C1 segment of cervical spinal cord (tissue), 14 donors: ENCODE data around the gene SIRPB1.
"Not testable (repeated sequence)": the region's sequence is repeated elsewhere in the genome, so short reads cannot be mapped to it uniquely, and the experiment has no call there.

Experiments used
- DNase-seq, 14 donors: peaks; one replicate each; lab custom pipeline; 2025; lab: John Stamatoyannopoulos, UW

The SIRPB1 gene

DNA sequence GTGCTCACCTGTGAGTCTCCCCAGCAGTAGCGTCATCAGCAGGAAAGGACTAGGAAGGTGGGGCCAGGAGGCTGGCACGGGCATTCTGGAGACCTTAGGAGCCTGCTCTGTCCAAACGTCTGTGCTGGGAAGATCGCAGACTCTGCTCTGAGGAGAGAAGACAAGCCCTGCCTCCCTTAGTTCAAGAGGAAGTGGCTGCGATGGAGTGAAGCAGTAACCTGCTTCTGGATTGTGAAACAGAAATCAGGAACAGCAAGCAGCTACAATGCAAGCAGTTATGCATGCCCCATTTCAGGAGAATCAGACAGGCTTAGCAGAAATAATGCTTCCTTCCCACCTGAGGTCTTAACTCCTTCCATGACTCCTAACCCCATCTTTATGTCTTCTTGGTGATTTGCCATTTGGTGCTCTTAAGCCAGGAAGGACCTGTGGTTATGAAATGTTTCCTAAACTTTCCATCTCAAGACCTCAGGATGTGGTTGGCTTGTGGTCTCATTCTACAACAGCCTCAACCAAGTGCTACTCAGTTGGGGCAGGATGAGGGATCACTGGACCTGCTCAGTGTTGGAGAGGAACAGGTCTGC is at the start of gene SIRPB1:
Gene SIRPB1, minus strand, starts transcription at position 149 of the 584 bp plus-strand sequence. Its CDS starts 65 bp downstream, at position 84.
- DNase-seq, result peak in 2 of 14 donors; percentile 3 to 18

DNA sequence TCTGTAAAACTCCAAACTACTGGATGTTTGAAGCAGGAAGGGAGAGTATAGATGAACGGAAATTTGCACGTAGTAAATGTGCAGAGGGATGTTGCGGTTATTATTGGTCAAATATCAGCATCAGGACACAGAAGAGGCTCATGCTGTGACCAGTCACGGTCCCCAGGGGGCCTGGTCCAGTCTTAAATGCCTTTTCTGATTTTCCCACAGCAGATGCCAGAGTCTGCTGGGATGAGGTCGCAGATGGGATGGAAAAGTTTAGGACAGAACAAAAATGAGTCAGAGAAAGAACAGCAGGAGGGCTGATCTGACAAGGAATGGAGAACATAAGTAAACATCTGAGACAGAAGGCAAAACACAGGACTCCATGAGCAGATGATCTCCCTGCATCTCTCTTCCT is 49.5 kb upstream of the SIRPB1 start:
- no peak for DNase-seq

DNA sequence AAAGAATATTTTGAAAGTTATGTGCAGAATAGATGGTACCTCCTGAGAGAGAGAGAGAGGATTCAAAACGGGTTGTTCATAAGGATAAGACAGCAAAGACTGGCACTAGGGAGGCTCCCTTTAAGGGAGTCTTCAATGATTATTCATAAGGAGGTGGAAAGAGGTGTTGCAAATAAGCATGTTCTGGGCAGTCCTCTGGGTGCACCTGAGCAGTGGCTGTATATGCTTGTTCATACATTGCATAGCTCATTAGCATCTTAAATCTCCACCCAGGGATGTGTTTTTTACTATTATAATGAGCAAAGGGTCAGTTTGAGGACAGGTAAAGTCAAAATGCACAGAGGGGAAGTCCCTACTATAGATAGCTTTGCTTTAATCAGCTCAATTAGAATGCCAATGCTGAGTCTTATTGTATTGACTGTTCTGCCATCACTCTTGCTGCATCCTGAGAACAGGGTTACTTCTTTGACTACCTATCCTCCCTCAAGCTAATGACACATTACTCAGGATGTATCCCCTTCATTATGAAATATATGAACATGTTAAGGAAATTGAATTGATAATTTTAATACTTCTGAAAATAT is 47.8 kb upstream of the SIRPB1 start:
- no peak for DNase-seq

DNA sequence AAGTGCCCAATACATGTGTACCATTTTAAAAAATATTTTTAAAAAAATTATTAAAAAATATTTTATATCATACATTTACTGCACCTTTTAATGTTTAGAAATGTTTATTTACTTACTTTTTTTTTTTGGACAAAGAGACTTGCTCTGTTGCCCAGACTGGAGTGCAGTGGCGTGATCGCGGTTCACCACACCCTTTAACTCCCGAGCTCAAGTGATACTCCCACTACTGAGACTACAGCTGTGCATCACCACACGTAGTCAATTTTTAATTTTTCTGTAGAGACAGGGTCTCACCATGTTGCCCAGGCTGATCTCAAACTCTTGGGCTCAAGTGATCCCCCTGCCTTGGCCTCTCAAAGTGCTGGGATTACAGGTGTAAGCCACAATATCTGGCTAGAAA is 47.0 kb upstream of the SIRPB1 start:
- no peak for DNase-seq

DNA sequence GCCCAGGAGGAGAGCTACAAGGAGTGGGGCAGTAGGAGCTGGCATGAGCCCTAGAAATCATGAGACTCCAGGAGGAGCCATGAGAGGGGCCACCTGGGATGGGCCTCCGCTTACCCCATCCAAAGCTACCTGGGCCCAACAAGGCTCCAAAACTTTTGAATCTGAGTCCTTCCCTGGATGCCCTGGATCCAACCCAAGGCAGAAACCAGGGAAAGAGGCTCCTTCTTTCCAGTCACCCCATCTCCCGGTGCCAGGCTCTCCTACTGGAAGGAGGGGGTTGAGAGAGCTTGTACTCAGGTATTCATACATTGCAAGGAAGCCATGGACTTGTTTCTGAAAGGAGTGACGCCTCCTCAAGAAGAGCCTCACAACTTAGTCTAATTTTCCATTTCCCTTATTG is 45.5 kb upstream of the SIRPB1 start:
- DNase-seq, result no peak

DNA sequence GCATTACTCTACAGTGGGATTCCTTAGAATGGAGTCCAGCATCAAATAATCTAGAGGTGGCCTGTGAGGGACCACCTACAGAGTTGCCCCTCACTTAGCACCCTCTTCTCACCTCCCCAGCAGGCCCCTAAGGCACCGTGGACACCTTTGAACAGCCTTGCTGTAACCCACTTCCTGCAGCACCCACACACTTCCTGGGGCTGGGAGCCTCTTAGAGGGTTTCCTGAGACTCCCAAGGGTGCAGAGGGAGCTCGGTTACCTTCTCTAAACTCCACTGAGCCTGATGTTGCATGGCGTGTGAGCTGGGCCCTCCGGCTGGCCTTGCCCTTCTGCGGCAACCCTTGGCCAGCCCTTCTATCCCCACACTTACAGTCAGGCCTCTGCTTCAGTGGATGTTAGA is 45.1 kb upstream of the SIRPB1 start:
- DNase-seq, result no peak

DNA sequence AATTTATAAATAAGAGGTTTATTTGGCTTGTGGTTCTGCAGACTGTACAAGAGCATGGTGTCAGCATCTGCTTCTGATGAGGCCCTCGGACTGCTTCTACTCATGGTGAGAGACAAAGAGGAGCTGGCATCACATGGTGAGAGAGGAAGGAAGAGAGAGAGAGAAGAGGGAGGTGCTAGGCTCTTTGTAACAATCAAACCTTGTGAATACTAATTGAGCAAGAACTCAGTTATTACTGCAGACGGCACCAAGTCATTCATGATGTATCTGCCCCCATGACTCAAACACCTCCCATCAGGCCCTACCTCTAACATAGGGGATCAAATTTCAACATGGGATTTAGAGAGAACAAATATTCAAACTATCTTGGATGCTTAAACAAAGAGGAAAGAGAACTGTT is 44.1 kb upstream of the SIRPB1 start:
- DNase-seq, result no peak

DNA sequence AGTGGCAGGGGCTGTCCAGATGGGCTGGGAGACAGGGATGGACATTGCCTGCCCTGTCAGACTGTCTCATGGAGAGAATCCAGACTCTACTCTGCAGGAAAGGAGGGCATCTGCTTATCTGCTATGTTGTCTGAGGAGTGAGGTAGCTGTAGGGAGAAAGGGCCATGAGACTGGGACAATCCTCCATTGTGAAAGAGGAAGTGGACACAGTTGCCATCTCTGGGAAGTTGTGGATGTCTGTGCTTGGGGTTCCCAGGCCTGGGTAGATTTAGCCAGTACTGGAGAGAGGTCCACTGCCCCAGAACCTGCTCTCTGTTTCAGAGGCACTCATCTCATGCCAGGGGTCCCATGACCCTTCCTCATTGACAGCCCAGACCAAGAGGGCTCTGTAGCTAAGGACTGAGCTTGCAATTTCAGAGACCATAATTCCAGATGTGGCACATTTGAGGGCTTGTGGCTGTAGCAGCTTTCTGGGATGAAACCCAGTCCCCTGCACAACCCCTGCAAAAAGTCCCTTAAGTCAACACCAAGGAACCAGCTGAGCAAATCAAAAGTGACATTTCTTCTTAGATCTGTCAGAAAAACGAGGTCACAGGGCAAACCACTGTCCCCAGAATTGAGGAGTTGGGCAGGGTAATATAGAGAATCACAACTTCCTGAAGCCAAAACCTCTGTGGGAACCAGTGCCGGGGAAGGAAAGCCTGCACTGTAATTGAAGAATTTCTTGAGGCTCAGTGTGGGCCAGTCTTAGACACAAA is 41.9 kb upstream of the SIRPB1 start:
- no peak for DNase-seq

DNA sequence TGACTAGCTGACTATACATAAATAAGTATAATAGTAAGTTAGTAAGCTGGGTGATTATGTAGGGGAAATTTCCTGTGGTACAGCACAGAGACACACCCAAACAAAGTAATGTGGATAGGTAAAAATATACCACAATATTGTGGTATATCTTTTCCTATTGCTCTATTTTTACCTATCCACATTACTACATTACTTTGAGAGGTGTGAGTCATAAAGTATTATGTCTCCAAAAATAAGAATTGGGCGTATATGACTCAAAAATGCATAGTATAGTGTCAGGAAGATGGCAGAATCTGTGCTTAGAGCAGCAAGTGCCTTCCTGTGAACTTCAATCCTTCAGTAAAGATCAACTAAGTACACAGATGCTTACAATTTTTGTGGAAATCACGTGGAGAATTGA is 40.4 kb upstream of the SIRPB1 start:
- DNase-seq, result no peak

DNA sequence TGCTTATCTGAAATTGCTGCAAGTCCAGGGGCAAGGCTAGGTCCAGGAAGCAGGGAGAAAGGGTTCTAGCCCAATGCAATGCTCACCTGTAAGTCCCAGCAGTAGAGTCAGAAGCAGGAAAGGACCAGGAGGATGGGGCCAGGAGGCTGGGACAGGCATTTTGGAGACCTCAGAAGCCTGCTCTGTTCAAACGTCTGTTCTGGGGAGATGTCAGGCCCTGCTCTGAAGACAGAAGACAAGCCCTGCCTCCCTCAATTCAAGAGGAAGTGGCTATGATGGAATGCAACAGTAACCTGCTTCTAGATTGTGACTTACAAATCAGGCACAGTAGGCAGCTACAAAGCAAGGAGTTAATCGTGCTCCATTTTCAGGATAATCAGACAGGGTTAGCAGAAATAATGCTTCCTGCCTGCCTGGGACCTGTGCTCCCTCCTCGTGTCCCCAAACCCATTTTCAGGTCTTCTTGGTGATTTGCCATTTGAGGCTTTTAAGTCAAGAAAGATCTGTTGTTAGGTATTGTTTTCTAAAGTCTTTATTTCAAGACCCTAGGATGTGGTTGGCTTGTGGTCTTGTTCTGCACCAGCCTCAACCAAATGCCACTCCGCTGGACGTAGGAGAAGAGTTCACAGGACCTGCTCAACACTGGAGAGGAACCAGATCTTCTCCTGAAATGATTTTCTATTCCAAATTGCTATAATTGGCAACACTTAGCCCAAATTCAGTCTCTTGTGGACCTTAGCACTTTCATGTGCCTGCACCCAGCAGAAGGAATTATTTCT is 37.9 kb upstream of the SIRPB1 start, which contains the start of gene SIRPG:
Gene SIRPG, minus strand, starts transcription at position 224 of the 779 bp plus-strand sequence. Its CDS starts 65 bp downstream, at position 159.
- no peak for DNase-seq

DNA sequence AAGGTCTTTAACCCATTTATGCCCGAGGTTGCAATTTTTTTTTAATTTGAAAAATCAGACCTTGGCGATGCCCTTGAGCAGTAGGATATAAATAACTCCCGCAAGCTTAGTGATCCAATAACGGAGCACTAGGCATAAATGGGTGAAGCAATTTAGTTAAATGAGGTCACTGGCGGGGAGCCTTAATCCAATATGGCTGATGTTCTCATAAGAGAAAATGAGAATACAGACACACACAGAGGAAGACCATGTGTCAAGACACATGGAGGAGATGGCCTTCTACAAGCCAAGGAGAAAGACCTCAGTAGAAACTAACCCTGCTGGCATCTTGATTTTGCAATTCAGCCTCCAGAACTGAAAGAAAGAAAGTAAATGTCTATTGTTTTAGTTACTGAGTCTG is 37.0 kb upstream of the SIRPB1 start:
- no peak for DNase-seq

DNA sequence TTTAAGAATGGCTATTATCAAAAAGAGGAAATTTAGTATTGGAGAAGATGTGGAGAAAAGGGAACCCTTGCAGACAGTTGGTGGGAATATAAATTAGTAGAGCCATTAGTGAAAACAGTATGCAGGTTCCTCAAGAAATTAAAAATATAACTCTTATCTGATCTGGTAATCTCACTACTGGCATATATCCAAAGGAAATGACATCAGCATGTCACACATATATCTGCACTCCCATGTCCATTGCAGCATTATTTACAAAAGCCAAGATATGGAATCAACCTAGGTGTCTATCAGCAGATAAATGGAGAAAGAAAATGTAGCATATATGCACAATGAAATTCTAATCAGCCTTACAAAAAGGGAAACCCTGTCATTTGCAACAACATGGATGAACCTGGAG is 35.2 kb upstream of the SIRPB1 start:
- no peak for DNase-seq

DNA sequence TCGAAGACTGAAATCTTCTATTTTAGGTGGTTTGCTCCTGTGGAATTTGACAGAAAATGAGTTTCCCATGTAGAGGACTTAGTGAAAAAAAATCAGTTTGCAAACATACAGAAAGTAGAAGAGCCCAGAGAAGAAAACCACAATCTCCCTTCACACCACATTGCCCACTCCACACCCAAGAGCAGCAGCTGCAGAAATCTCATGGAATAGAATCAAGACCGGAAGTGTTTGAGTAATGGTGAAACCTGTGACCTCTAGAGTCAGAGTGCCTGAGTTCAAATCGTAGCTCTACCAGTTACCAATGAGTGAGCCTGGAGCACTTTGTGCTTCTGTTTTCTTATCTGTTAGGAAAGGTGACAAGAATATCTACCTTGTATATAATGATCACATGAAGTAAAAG is 33.2 kb upstream of the SIRPB1 start:
- no peak for DNase-seq

DNA sequence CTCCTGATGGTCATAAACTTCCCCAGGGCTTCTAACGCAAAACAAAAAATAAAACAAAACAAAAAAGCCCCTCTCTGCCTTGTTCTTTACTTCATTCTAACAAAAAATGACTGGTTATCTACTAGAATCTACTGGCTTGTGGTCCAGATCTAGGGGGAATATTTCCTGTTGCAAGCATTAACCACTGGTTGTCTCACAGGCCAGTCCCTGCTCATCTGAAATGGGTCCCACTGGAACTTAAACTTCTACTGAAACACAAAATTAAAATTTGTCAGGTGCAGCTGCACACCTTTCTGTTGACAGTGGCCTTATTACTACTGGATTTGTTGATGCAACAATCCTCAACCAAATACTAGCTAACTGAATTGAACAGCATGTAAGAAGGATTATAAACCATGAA is 32.3 kb upstream of the SIRPB1 start:
- no peak for DNase-seq

DNA sequence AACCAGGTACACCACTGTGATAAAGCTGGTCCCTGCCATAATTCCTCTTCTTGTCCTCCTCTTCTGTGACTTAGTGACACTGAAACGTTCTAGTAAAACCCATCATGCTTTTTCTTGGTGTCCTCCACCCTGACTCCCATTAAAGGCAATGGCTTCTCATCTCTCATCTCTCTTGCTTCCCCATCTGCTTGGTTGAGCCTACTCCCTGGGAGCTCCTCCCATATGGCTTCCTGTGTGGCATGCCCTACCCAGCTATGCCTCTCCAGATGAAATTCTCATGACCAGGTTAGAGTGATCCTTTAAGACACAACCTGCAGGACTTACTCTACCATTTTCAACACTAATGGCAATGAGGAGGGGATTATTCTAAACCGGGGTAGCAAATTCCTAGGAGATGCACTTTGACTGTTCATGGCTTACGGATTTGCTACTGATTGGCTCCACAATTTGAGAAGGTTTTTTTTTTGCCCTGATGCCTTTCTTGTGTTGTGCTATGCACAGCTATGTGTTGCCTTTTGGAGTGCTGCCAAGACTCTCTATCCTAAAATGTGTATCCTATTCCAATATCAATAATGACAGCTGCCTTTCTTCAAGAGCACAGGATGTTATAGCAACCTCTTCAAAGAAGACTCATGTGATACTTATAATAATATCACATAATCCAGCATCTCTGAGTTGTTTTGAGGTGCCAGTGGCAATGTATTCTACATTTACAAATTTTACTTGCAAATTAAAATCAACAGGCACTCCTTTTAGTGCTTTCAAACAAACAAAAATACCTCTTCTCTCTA is 31.7 kb upstream of the SIRPB1 start:
- DNase-seq, result no peak

DNA sequence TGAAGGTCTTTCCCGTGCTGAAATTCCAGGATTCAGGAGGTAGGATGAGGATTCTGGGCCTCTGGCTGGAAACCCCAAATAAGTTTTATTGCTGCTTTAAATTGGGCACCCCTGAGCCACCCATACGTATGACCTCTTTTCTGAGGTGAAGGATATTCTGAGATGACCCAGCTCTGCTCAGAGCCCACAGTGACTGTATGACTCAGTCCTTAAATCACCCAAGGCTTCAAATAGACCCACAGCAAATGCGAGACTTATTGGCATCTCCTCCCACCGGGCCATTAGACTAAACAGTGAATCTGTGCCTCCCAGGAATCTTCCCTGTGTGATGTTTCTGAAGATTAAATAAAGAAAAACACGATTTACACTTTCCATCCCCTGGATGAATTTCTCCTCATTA is 28.3 kb upstream of the SIRPB1 start:
- DNase-seq, result no peak

DNA sequence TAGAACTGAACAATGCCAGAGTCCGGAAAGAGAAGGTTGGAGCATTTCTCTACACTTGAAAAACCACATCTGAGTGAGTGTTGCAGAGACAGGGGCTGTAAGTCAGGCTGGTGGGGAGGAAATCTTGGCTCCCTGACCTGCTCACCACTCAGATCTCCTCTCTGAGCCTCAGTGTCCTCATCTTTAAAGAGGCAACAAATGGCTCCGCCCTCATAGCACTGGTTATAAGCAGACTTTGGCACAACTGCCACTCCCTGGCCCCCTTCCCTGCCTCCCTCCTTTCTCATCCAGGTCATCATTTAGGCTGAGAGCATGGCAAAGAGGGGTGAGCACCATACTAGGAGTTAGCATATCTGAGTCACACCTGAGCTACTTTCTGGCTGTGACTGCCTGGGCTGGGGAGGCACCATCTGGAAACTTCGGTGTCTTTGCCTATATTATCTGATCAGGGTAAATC is 27.2 kb upstream of the SIRPB1 start:
- DNase-seq, result no peak

DNA sequence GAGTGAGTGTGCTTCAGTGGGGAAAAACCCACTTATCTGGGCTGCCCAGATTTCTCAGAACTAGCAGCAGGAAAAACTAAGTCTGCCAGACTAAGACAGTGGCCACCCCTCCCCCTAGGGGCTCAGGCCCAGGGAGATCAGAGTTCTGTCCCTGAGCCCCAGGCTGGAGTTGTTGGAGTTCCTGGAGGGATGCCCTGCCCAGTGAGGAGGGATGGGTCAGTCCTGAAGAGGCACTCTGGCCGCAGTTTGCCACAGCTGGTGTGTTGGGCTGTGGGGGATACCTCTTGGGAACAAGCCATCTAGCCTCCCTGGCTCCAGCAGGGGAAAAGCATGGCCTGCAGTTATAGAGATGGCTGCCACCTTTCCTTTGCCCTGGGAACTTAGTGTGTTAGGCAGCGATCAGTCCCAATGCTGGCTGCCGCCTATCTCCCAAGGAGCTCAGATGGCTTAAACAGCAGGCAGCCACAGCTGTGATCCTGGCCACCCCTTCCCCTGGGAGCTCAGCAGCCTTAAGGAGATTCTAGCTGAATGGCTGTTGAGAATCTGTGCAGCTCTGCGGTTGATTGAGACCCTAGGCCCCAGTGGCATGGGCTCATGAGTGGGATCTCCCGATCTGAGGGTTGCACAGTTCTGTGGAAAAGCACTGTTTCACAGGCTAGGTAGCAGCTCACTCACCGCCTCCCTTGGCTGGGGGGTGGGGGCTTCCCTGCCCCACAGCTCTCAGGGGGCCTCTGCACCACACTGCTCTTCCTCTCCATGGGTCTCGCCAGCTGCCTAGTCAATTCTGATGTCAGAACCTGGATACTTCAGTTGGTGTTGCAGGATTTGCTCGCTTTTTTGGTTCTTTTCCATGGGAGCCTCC is 24.5 kb upstream of the SIRPB1 start:
- no peak for DNase-seq

DNA sequence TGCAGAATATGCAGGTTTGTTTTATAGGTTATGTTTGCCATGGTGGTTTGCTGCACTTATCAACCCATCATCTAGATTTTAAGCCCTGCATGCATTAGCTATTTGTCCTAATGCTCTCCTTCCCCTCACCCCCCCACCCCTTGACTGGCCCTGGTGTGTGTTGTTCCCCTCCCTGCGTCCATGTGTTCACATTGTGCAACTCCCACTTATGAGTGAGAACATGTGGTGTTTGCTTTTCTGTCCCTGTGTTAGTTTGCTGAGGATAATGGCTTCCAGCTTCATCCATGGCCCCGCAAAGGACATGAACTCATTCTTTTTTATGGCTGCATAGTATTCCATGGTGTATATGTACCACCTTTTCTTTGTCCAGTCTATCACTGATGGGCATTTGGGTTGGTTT is 18.8 kb upstream of the SIRPB1 start:
- DNase-seq, result not testable (repeated sequence)

DNA sequence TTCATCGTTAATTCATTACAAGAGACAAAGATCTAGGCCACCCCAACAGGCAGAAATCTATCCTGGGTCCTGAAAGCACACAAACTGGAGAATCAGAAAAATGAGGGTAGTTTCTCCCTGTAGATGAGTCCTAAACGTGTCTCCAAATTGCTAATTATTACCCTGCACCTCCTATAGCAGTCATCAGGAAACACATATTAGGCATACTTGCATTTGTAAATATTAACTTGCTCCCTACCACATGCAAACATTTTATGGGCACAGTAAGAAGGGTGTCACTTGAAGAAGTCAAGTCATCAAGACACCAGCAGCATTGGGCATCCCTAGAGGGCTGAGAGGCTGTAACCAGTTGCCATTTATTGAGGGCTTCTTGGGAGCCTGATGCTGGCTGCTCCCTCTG is 17.9 kb upstream of the SIRPB1 start:
- no peak for DNase-seq
